GM18519 (cell line): ENCODE data around the gene CDH24.

ENCODE experiments used
- ATAC-seq: cut with Tn5 transposase; IDR thresholded peaks from one replicate; pipeline ENCODE4 v1.9.1; 2021; ENCODE audit warnings: mild to moderate bottlenecking, moderate library complexity; ENCODE audit not compliant: unreplicated experiment, low FRiP score

CDH24 gene

GRCh38 chr14:23047751-23048693, 9.3 kb downstream of the CDH24 start:
- ATAC-seq, result no peak

GRCh38 chr14:23047034-23047634, 10.2 kb downstream of the CDH24 start:
- ATAC-seq, result no peak

GRCh38 chr14:23045419-23046357, 11.6 kb downstream of the CDH24 start:
- no peak for ATAC-seq

GRCh38 chr14:23044840-23045239, 12.5 kb downstream of the CDH24 start:
- no peak for ATAC-seq

GRCh38 chr14:23043754-23044153, 13.6 kb downstream of the CDH24 start:
- ATAC-seq, result no peak

- no peak for ATAC-seq
These were observed 14.2 kb downstream of the CDH24 start for GRCh38 chr14:23043145-23043544.

GRCh38 chr14:23042162-23042965, 15.0 kb downstream of the CDH24 start, which contains the start of gene PSMB11:
Gene PSMB11, plus strand, starts transcription at chr14:23042212. Its CDS starts 14 bp downstream, at chr14:23042226.
- no peak for ATAC-seq

GRCh38 chr14:23041729-23042128, 15.6 kb downstream of the CDH24 start:
- no peak for ATAC-seq

GRCh38 chr14:23040100-23040499, 17.2 kb downstream of the CDH24 start:
- no peak for ATAC-seq

GRCh38 chr14:23035303-23036144, 21.8 kb downstream of the CDH24 start:
- no peak for ATAC-seq

- ATAC-seq, result peak; percentile 86
These were observed 22.6 kb downstream of the CDH24 start, which contains the start of gene PSMB5 for GRCh38 chr14:23034498-23035302. Gene PSMB5, minus strand, starts transcription at chr14:23034900. Its CDS starts 19 bp downstream, at chr14:23034881.

GRCh38 chr14:23033801-23034497, 23.4 kb downstream of the CDH24 start:
- ATAC-seq, result no peak

GRCh38 chr14:23033251-23033727, 24.0 kb downstream of the CDH24 start:
- ATAC-seq, result no peak

- no peak for ATAC-seq
These were observed 26.4 kb downstream of the CDH24 start for GRCh38 chr14:23030936-23031335.

- ATAC-seq, result no peak
These were observed 28.5 kb downstream of the CDH24 start for GRCh38 chr14:23028799-23029198.

GRCh38 chr14:23025151-23025814, 32.0 kb downstream of the CDH24 start:
- no peak for ATAC-seq

GRCh38 chr14:23024612-23025075, 32.7 kb downstream of the CDH24 start:
- ATAC-seq, result no peak
